HG03139 (cell line): Measurements from ENCODE around the gene TIMM23B.
"Not testable (repeated sequence)": the region's sequence is repeated elsewhere in the genome, so short reads cannot be mapped to it uniquely, and the experiment has no call there.

Experiments
- ATAC-seq: cut with Tn5 transposase; IDR thresholded peaks from one replicate; pipeline ENCODE4 v1.9.1; 2021; ENCODE audit not compliant: unreplicated experiment

The TIMM23B gene

DNA sequence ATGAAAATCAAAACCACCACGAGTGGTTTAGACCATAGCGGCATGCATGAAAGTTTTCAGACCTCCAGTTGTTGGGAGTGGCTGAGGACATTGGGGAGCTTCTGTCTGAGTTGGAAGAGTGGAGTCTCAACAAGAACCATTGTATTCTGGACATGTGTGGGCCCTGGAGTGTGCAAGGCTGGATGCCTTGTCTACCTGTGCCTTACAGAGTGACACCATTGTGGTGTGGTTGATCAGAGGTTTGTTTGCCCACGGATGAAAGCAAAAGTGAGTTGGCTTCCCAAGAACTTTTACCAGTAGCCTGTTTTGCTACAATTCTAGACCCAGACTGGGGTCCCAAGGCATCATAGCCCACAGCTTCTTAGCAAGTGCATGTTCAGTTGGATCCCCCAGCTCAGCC is 35.9 kb downstream of the TIMM23B start:
- ATAC-seq = not testable (repeated sequence)

DNA sequence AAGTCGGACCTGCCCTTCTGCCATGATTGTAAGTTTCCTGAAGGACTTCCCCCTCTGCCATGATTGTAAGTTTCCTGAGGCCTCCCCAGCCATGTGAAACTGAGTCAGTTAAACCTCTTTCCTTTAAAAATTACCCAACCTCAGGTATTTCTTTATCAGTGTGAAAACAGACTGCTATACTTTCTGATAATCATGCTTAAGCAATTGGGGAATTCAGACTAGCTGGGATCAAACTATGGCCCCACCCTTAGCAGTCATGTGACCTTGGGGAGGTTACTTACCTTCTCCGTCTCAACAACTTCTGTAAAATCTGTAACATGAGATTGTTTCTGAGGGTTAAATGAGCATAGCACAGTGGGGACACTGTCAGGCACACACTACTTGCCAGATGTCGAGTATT is 45.4 kb downstream of the TIMM23B start:
- ATAC-seq = not testable (repeated sequence)

GRCh38 chr10:49988376-49988775 is 46.5 kb downstream of the TIMM23B start, which contains the start of gene AGAP6:
TSS of gene AGAP6 (plus strand) at chr10:49988406. CDS start at chr10:49988716, 310 bp downstream.
- not testable (repeated sequence) for ATAC-seq

DNA sequence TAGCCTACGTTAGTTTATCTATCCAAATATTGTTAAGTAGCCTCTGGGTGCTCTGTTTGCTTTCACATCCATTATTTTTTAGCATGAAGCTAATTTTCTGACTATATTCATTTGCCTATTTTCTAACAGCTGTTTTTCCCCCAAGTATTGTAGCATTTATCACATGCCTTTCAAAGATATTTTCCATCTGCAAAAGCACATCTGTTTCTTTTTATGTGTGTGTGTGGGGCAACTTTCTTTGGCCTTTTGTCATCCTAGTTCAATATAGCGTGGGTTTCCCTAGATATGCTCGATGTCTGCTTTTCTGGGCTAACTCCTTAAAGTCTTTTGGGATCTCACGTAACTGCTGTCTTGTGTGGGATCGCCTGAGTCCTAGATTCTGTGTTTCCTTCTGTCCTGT is 53.5 kb downstream of the TIMM23B start:
- not testable (repeated sequence) for ATAC-seq

DNA sequence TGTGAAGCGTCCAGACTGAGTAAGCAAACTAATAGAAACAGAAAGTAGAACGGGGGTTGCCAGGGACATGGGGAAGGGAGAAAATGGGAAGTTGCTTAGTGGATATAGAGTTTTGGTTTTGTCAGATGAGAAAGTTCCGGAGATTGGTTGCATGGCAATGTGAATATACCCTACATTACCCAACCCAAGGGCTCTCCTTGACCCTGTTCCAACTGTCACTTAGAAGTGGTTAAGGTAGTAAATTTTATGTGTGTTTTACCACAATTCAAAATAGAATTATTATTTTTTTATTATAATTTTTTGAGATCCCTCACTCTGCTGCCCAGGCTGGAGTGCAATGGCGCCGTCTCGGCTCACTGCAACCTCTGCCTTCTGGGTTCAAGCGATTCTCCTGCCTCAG is 72.2 kb downstream of the TIMM23B start:
- ATAC-seq = not testable (repeated sequence)

DNA sequence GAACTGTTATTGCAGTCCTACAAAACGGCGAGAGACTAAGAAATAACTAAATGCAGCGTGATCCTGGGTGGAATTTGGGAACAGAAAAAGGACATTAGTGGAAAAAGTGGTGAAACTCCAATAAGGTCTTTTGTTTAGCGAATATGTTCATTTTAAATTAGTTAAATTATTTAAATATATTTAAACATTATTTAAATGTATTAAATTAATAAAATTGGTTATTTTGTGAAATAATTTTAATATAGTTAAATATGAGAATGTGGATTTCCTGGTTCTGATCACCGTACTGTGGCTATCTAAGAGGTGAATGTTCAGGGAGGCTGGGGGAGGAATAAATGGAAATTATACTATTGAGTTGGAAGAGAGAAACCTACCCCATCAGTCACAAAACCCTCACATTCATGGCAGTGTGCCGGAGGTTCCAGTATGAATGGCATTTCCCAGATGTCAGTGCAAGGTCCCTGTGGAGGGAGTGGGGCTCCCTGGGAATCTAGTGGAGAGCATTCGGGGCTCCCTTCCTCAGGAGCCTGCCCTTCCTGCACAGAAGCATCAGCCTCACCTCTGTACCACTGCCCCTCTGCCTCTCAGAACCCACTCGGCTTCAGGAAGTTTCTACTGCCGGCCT is 73.9 kb downstream of the TIMM23B start:
- ATAC-seq = not testable (repeated sequence)

DNA sequence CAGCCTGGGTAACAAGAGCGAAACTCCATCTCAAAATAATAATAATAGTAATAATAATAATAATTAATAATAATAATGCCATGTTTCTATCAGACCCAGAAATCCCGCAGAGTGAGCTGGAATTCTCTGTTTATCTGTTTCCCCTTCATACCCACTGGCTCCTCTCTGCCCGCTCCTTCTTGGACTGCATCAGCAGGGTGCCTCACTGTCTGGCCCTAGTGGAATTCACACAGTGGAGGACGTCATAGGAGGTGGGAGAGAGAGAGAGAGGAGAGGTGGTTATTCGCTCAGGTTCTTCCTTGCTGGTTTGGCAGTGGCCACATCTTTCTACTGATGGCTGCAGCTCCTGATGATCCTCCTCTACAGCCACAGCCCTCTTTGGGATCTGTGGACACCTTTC is 75.1 kb downstream of the TIMM23B start:
- ATAC-seq = not testable (repeated sequence)

DNA sequence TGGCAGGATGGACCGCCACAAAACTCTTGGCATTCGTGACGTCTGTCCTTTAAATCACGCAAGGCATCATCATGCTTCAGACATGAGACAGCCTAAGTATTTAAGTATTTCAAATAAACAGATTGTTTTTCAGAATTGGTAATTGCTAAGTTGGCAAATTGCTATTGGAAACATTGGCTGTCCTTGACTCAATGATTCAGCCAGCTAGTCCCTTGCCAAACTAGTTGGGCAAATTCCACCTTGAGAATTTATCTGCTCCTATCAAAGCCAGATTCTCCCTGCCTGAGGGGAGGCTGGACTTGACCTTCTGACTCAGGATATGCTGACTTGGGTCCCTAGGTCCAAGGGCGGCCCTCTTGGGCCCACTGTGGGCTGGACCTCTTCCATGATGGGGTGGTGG is 75.8 kb downstream of the TIMM23B start:
- not testable (repeated sequence) for ATAC-seq

DNA sequence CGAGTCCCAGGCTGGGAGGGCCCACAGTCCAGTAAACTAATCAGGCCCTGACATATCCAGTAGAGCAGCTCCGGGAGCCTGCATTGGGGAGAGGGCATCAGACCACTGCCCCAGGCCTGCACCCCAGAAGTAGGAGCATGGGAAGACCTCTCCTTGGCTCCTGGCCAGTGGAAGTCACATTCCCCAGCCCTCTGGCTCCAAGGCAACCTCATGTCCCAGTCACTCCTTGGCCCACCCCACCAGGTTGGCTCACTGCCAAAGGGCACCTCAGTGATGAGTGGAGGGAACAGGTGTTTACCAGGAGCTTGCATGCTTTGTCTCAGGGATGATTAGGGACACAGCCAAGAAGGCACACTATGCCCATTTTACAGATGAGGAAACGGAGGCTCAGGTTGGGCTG is 77.4 kb downstream of the TIMM23B start:
- ATAC-seq = not testable (repeated sequence)

DNA sequence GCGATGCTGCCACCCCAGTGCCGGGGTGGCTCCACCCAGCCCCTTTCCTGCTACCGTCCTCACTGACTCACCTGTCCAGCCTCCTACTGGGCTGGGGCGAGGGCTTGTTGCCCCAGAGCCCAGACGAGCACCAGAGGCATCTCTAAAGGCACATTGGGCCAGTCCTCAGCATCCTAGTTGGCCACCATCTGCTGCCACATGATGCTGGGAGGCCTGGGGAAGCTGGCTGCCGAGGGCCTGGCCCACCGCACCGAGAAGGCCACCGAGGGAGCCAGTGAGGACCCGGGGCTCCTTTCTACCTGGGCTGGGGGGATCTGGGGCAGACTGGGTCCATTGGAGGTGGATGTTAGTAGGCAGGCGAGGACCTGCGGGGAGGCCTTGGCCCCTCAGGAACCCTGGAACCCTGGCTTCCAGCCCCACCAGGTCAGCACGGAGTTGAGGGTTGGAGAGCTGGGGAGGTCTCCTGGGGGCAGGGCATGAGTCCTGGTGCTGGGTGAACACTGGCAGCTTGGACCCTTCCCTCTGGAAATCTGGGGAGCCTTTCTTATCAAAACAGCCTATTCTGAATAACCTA is 78.7 kb downstream of the TIMM23B start:
- not testable (repeated sequence) for ATAC-seq

- ATAC-seq = no peak
These were observed 79.8 kb downstream of the TIMM23B start for GRCh38 chr10:50021646-50022045.
